Measurements from ENCODE around the gene LRP2. TPM values are rescaled to one million over a fixed set of nuclear protein-coding genes. Genes with fewer than 3 reads are reported as not detected.

The LRP2 gene
- polyA plus RNA-seq, 1 of the 3 experiments (the other 2 are of a cell fraction) = not detected

DNA sequence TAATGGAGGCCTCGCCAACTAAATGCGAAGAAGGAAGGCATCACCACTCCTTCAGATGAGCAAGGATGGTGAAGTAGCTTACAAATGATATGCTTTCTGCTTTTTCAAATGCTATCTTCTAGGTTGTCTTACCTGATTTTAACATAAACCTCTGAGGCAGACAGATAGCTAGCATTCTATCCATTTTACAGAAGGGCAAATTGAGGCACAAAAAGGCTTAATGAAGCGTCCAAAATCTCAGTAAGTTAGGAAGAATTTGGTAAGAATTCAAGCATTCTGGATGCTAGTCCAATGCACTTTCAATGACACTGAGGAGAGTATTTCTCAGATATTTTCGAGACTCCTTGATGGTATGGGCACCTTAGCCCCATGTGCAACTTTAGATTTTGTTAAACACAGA, 81.8 kb downstream of the LRP2 start:
- H3K9ac ChIP-seq = no peak overlapping the region
- TF ChIP-seq, protein P1, sequence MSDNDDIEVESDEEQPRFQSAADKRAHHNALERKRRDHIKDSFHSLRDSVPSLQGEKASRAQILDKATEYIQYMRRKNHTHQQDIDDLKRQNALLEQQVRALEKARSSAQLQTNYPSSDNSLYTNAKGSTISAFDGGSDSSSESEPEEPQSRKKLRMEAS (IDR thresholded peaks at IDR 0.05; ENCODE audit: low read depth) = no peak
- TF ChIP-seq SMC3 (IDR thresholded peaks at IDR 0.05; ENCODE audit: low read depth, low read length) = no peak
- TF ChIP-seq RAD21 (IDR thresholded peaks at IDR 0.05; ENCODE audit: low read length) = no peak
- TF ChIP-seq, protein P2, sequence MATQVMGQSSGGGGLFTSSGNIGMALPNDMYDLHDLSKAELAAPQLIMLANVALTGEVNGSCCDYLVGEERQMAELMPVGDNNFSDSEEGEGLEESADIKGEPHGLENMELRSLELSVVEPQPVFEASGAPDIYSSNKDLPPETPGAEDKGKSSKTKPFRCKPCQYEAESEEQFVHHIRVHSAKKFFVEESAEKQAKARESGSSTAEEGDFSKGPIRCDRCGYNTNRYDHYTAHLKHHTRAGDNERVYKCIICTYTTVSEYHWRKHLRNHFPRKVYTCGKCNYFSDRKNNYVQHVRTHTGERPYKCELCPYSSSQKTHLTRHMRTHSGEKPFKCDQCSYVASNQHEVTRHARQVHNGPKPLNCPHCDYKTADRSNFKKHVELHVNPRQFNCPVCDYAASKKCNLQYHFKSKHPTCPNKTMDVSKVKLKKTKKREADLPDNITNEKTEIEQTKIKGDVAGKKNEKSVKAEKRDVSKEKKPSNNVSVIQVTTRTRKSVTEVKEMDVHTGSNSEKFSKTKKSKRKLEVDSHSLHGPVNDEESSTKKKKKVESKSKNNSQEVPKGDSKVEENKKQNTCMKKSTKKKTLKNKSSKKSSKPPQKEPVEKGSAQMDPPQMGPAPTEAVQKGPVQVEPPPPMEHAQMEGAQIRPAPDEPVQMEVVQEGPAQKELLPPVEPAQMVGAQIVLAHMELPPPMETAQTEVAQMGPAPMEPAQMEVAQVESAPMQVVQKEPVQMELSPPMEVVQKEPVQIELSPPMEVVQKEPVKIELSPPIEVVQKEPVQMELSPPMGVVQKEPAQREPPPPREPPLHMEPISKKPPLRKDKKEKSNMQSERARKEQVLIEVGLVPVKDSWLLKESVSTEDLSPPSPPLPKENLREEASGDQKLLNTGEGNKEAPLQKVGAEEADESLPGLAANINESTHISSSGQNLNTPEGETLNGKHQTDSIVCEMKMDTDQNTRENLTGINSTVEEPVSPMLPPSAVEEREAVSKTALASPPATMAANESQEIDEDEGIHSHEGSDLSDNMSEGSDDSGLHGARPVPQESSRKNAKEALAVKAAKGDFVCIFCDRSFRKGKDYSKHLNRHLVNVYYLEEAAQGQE (IDR thresholded peaks at IDR 0.05; ENCODE audit: low read depth, low read length) = no peak
- no peak for TF ChIP-seq POLR2AphosphoS5 (IDR thresholded peaks at IDR 0.05; ENCODE audit: low read depth, low read length)
- TF ChIP-seq RCOR1 (IDR thresholded peaks at IDR 0.05; ENCODE audit: low read length) = no peak
- TF ChIP-seq, protein P3, sequence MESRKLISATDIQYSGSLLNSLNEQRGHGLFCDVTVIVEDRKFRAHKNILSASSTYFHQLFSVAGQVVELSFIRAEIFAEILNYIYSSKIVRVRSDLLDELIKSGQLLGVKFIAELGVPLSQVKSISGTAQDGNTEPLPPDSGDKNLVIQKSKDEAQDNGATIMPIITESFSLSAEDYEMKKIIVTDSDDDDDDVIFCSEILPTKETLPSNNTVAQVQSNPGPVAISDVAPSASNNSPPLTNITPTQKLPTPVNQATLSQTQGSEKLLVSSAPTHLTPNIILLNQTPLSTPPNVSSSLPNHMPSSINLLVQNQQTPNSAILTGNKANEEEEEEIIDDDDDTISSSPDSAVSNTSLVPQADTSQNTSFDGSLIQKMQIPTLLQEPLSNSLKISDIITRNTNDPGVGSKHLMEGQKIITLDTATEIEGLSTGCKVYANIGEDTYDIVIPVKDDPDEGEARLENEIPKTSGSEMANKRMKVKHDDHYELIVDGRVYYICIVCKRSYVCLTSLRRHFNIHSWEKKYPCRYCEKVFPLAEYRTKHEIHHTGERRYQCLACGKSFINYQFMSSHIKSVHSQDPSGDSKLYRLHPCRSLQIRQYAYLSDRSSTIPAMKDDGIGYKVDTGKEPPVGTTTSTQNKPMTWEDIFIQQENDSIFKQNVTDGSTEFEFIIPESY (IDR thresholded peaks at IDR 0.05; ENCODE audit: borderline replicate concordance, low read depth) = no peak
- TF ChIP-seq GABPA (IDR thresholded peaks at IDR 0.05; ENCODE audit: low read depth) = no peak
- no peak for TF ChIP-seq EP300 (IDR thresholded peaks at IDR 0.05; ENCODE audit: borderline replicate concordance in 1 of 2, low read depth in 1 of 2, low read length in 1 of 2)
- TF ChIP-seq MXI1 (IDR thresholded peaks at IDR 0.05; ENCODE audit: low read depth, low read length) = no peak
- TF ChIP-seq, protein P4, sequence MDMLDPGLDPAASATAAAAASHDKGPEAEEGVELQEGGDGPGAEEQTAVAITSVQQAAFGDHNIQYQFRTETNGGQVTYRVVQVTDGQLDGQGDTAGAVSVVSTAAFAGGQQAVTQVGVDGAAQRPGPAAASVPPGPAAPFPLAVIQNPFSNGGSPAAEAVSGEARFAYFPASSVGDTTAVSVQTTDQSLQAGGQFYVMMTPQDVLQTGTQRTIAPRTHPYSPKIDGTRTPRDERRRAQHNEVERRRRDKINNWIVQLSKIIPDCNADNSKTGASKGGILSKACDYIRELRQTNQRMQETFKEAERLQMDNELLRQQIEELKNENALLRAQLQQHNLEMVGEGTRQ (IDR thresholded peaks at IDR 0.05; ENCODE audit: borderline replicate concordance, low read depth, low read length) = no peak
- no peak for TF ChIP-seq MEF2A (IDR thresholded peaks at IDR 0.05; ENCODE audit: borderline replicate concordance, low read depth)
- no peak for TF ChIP-seq TCF12 (IDR thresholded peaks at IDR 0.05)
- TF ChIP-seq TEAD4 (IDR thresholded peaks at IDR 0.05; ENCODE audit: borderline replicate concordance, insufficient read depth) = no peak
- no peak for TF ChIP-seq CHD2 (IDR thresholded peaks at IDR 0.05; ENCODE audit: low read length, partially characterized antibody)
- TF ChIP-seq SIN3A (IDR thresholded peaks at IDR 0.05; ENCODE audit: borderline replicate concordance, low read depth, low read length) = no peak
- POLR2A ChIA-PET = no interaction called here
- no peak overlapping the region for H2AFZ ChIP-seq (ENCODE audit: low read depth)
- no peaks in the 10 kb centered on the region for H3K79me2 ChIP-seq (ENCODE audit: insufficient read depth)
- no peak overlapping the region for H3K27ac ChIP-seq (ENCODE audit: low read depth in 2 of 2, low read length in 1 of 2)
- CTCF ChIA-PET = no interaction called here
- no peak overlapping the region for H3K4me3 ChIP-seq (ENCODE audit: low read depth in 2 of 2, low read length in 1 of 2)
- H3K36me3 ChIP-seq (replicated peaks in 1 of 2; ENCODE audit: control insufficient read depth in 1 of 2, insufficient read depth in 2 of 2, low read length in 1 of 2) = no peaks in the 10 kb centered on the region
- no peaks in the 10 kb centered on the region for H3F3A ChIP-seq (replicated peaks; ENCODE audit: insufficient read depth)
- no peak for DNase-seq
- H3K4me1 ChIP-seq (ENCODE audit: control insufficient read depth in 1 of 2, insufficient read depth in 2 of 2, low read depth in 1 of 2, low read length in 1 of 2) = no peaks in the 10 kb centered on the region
- no peak overlapping the region for H3K4me2 ChIP-seq
- H3K27me3 ChIP-seq (ENCODE audit: insufficient read depth) = no peaks in the 10 kb centered on the region
- H3K9me3 ChIP-seq = no peaks in the 10 kb centered on the region
- 59% methylated on average over 4 of the region's 4 CpGs for WGBS (ENCODE audit: low lambda C conversion rate)
- no peaks in the 10 kb centered on the region for H4K20me1 ChIP-seq (ENCODE audit: insufficient read depth)
- H3K9me2 ChIP-seq = no peaks in the 10 kb centered on the region
